ENCODE results near the gene EPAS1.

DNA sequence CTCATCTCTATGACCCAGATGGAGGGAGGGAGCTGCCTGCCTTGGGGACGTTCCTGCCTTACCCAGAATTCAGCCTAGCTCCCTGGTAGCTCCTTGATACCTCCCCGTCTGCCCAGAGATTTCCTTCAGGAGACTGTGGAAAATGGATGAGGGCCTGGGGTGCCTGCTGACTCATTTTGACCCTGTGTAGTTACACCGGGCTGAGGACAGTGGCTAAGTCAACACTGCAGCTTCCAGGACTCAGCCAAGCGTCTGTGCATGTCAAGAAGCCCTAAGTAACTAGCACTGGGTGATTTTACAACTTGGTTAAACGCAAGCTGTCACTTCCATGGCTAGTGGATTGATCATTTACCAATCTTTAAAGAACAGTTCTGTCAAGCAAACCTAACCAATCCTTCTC, 23.3 kb upstream of the EPAS1 start:
- TF ChIP-seq TARDBP (IDR thresholded peaks at IDR 0.05) (no peak), ETV6 (IDR thresholded peaks at IDR 0.05; ENCODE audit: borderline replicate concordance in 1 of 2, low read depth in 2 of 2, low read length in 1 of 2) (no peak), ETV6 (CRISPR knock-in tag; IDR thresholded peaks at IDR 0.05; ENCODE audit: borderline replicate concordance) (no peak)
